NCI-H2196 treated with DMSO at 0.1 percent for 48 hours (cell line): ENCODE results near the gene ZCWPW2.

ENCODE experiments used
- DNase-seq: peaks from one replicate; lab custom pipeline; 2025; ENCODE audit not compliant: unreplicated experiment; lab: John Stamatoyannopoulos, UW

The ZCWPW2 gene

DNA sequence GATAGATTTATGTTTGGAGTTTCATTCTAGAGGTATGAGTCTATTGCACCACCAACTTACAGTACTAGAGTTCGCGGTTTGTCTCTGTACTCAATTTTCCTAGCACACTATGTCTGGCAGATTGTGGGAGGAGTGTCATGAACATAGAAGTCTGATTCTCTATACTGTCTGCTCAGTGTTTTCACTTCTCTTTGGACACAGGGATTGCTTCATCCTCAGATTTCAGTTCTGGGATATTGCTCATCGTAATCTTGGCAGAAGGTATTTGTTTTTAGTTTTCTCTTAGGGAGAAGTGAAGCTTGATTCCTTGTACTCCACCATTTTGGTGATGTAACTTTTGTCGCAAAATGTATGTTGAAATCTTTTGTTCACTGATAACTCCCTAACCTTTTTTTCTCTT lies 27.9 kb downstream of the ZCWPW2 start:
- DNase-seq, result no peak

DNA sequence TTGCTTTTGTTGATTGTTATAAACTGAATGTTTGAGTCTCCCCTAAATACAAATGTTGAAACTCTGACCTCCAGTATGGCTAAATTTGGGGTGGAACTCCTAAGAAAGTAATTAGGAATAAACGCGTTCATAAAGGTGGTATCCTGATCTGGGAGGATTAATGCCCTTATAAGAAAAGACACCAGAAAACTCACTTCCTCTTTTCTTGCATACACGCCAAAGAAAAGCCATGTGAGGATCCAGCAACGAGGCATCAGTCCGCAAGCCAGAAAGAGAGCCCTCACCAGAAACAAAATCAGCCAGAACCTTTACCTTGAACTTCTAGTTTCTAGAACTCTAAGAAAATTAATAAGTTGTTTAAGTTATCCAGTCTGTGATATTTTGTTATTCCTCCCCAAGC lies 37.5 kb downstream of the ZCWPW2 start:
- DNase-seq, result no peak

DNA sequence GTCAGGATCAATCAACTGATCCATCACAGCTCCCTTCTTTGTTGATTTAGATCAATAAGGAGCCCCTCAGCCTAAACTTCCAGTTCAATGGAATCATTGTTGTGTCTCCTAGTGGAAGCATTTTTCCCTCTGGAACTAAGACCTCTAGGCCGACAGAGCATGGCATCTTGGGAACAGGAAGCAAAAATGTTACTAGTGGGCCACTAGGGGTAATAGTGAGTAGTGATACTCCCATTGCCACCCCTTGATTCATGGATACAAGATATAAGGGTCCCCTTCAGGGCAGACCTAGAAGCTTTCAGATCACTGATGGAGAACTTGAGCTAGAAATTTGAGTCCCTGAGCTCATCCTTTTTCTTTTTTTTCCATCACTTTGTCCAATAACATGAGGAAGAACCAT lies 40.5 kb downstream of the ZCWPW2 start:
- no peak for DNase-seq

GRCh38 chr3:28399206-28399605 lies 50.7 kb downstream of the ZCWPW2 start:
- no peak for DNase-seq

DNA sequence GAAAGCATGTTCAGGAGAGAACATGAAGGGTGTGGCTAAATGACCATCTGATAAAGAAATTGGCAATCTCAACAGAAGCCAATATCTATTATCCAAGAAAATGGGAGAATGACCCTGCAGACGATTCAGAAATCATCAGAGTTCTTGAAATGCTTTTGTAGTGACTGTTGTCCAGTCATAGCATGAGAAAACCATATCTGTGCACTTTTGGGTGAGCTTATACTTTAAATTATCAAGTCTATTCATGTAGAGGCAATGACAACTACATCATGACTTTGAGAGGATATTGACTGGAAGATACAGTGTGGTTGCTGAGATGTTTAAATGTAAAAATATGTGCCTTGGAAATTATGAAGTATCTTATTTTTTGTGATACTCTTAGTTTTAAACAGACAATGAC lies 57.7 kb downstream of the ZCWPW2 start:
- DNase-seq, result no peak

- DNase-seq, result no peak
Measured at GRCh38 chr3:28449398-28449797, 100.9 kb downstream of the ZCWPW2 start.

DNA sequence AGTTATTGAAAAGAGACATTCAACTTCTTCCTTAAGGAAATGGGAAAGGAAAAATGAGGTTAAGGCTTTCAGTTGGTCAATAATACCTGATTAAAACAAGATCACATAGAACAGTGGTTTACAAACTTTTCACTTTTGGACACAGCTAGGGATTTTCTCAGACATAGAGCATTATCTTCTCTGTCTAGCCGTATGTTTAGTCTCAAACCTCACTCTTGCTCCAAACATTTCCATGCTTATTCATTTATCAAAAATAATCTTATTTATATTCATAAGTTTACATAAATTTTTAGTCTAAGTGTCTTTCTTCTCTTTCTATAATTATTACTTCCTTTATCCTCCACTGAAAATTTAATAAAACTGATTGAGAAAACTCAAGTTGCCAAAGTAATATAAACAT lies 114.3 kb downstream of the ZCWPW2 start:
- DNase-seq, result no peak

- DNase-seq, result no peak
Measured at GRCh38 chr3:28467414-28467813, 118.9 kb downstream of the ZCWPW2 start.

GRCh38 chr3:28476194-28476593 lies 127.7 kb downstream of the ZCWPW2 start:
- no peak for DNase-seq

DNA sequence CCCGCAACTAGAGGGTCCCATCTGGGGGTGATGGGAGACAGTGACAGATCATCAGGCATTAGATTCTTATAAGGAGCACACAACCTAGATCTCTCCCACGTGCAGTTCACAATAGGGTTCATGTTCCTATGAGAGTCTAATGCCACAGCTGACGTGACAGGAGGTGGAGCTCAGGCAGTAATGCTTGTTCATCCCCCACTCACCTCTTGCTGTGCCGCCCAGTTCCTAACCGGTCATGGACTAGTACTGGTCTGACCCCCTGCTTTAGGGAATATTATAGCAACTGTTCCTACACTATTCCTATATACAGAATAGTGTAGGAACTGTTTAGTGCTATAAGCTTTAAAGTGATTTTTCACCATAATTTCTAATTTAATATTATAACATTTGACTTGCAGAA lies 128.2 kb downstream of the ZCWPW2 start:
- no peak for DNase-seq

DNA sequence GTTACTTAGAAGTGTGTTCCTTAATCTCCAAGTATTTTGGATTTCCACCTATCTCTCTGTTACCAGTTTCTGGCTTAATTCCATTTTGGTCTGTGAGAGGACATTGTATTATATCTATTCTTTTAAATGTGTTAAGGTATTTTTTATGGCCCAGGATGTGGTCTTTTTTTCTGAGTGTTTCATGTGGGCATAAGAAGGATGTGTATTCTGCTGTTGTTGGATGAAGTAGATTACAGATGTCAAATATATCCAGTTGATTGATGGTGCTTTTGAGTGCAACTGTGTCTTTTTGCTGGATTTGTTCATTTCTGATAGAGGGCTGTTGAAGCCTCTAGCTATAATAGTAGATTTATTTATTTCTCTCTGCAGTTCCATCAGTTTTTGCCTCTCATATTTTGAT lies 136.6 kb downstream of the ZCWPW2 start:
- DNase-seq, result no peak

GRCh38 chr3:28495301-28495700 lies 146.8 kb downstream of the ZCWPW2 start:
- DNase-seq, result no peak

- DNase-seq, result no peak
Measured at GRCh38 chr3:28502397-28502937, 153.9 kb downstream of the ZCWPW2 start.

DNA sequence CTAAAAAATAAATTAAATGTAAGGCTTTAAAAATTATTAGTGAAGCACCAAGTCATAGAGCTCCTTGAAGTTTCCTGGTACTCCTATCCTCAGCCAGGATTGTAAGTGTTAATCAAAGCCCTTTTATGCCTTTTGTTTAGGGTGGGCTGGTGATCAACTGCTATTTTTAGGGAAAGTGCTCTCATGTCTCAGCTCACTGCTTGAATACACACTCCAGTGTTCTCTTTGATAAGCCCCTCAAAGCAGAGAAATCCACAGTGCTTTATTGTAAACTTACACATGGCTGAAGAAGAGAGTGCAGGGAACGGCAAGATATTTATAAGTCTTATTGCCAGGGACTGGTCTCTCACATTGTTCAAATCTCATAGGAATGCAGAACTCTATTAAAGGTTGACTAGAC lies 156.5 kb downstream of the ZCWPW2 start:
- no peak for DNase-seq

GRCh38 chr3:28521663-28522062 lies 173.1 kb downstream of the ZCWPW2 start:
- DNase-seq, result no peak

DNA sequence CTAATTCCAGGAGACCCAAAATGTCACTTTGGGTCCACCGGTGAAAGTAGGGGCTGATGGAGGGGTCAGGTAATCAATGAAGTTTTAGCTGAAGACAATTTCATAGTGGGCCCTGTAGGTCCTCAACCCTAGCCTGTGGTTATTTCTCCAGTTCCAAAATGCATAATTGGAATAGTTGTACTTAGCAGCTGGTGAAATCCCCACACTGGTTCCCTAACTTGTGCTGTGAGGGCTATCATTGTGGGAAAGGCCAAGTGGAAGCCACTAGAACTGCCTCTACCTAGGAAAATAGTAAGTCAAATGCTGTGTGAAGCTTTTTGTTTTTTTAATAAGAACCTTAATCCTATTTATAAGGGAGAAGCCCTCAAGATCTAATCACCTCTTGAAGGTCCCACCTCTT lies 193.8 kb downstream of the ZCWPW2 start:
- no peak for DNase-seq

GRCh38 chr3:28544236-28544635 lies 195.7 kb downstream of the ZCWPW2 start:
- no peak for DNase-seq

DNA sequence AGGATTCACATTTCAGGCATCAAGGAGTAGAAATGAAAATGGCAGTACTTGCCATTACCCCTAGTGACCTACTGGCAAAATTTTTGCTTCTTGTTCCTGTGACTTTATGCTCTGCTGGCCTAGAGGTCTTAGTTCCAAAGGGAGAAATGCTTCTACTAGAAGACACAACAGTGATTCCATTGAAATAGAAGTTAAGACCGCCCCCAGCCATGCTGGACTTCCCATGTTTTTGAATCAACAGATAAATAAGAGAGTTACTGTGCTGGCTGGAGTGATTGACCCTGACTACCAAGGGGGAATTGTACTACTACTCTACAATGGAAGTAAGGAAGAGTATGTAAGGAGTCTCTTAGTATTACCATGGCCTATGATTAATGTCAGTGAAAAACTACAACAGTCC lies 196.3 kb downstream of the ZCWPW2 start:
- DNase-seq, result no peak

- DNase-seq, result no peak
Measured at GRCh38 chr3:28547677-28548076, 199.2 kb downstream of the ZCWPW2 start.

GRCh38 chr3:28553175-28553574 lies 204.7 kb downstream of the ZCWPW2 start:
- DNase-seq, result no peak

- DNase-seq, result no peak
Measured at GRCh38 chr3:28556195-28556594, 207.7 kb downstream of the ZCWPW2 start.

DNA sequence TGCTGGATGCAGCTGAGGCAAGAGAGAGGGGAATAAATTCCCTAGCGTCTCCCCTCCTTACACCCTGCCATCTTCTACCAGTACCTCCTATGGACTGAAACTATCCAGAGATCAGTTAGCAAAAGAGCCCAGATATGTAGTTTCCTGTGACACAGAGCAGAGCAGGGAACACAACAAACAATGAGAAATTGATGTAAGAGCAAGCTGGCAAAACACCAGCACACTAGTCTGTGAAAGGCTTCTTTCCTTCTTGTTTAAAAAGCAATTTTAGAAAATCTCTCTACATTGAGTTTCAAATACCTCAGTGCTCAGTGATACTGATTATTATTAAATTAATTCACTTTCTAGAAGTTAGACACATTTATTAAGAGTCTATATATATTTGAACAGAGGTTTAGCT lies 215.7 kb downstream of the ZCWPW2 start:
- DNase-seq, result no peak

GRCh38 chr3:28569357-28569756 lies 220.8 kb downstream of the ZCWPW2 start:
- no peak for DNase-seq

DNA sequence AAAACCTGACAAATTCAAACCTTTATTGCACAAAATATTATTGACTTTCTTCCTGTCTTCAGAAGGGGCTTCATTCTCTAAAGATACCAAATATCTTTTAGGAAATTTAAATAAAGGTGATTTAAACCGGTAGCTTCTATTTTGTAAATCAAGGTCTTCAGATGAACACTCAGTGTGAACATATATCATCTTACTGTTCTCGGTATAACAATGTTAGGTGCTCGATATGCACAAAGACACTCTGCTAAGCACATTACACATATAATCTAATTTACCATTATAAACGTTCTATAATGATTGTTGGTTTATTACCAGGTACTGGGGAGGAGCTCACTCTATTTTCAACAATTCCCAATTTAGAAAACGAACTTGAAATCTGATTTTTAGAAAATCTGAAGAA lies 225.5 kb downstream of the ZCWPW2 start:
- no peak for DNase-seq
